Measurements from ENCODE around the gene TTLL10.

Gene TTLL10, protein sequence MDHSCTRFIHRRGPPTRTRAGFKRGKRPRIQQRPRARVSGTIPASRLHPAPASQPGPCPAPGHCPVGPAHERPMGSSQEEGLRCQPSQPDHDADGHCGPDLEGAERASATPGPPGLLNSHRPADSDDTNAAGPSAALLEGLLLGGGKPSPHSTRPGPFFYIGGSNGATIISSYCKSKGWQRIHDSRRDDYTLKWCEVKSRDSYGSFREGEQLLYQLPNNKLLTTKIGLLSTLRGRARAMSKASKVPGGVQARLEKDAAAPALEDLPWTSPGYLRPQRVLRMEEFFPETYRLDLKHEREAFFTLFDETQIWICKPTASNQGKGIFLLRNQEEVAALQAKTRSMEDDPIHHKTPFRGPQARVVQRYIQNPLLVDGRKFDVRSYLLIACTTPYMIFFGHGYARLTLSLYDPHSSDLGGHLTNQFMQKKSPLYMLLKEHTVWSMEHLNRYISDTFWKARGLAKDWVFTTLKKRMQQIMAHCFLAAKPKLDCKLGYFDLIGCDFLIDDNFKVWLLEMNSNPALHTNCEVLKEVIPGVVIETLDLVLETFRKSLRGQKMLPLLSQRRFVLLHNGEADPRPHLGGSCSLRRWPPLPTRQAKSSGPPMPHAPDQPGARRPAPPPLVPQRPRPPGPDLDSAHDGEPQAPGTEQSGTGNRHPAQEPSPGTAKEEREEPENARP

DNA sequence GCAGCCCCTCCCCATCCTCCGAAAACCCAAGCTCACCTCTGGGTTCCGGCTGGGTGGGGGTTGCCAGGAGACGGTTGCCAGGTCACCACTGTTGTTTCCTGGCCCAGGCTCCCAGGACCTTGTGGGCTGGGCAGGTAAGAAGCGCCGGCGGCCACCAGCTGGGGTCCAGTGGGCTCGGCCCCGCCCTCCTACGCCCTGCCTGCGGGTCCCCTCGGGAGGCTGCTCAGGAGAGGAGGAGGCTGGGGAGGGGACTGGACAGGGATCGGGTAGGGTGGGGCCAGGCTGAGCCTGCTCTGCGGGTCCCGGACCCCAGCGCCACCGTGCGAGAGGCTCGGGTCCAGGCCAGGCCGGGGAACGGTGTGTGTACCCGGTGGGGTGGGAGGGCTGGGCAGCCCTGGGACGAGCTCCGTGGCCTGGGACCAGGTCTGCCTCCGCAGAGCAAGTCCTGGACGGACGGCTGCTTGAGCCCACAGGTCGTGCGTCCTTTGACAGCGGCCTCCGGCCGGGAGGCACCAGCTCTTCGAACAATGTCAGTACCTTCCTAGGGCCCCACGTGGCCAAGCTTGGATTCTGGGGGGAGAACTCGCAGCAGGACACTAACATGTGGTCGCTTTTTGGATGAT, at the start of gene TTLL10:
Gene TTLL10 (plus strand): TSS at position 88 of the 623 bp plus-strand sequence. CDS start 5,336 bp downstream, outside the sequence.
- in situ Hi-C loops (cut with HindIII; ENCODE audit: low sequenced_read_pairs), result no loop called here

DNA sequence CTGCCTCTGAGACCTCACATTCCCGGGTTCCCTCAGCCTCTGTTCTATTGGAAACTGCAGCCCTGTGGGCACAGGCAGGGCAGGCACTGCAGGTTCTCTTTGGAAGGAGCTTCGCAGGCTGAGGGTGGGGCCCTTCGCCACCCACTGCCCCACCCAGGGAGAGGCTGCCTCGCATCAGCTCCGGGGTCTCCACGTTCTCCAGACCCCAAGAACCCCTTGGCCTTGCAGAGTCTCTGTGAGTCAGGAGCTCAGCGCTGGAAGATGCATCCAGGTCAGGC, 49.2 kb upstream of the TTLL10 start:
- in situ Hi-C loops (cut with HindIII; ENCODE audit: low sequenced_read_pairs), result no loop called here

DNA sequence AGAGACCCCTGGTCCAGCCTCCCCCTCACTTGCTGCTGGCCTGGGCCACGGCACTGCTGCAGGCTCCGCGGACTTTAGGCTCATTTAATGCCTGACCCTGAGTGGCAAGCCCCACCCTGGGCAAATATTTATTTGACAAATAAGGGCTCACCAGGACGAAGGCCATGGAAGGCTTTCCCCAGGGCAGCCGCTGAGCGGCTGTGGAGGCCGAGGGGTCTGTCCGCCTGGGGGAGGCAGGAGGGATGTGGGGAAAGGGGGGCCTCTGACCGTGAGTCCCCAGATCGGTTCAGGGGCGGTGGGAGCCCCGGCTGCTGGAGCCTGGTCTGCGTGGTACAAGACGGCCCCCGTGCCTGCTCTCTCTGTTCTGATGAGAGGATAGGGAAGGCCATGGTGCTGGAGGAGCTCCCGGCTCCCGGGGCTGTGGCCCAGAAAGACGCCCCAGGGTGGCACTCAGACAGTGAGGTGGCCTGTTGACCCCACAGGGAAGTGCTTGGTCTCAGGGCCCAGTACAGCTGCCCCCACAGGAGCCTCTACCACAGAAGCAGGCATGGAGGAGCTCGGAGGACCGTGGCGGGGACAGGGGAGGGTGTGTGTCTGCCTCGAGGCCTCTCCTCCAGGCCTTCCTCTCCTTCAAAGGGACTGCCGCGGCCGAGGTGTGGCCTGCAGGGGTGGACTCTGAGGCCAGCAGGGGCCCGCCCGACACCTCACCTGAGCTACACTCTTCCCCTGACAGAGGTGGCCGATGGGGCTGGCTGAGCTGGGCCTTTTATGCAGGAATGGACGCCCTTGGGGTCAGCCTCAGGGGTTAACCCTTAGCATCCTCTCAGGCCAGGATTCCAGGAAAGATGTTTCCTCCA, 48.7 kb upstream of the TTLL10 start:
- in situ Hi-C loops (cut with HindIII; ENCODE audit: low sequenced_read_pairs), result no loop called here

DNA sequence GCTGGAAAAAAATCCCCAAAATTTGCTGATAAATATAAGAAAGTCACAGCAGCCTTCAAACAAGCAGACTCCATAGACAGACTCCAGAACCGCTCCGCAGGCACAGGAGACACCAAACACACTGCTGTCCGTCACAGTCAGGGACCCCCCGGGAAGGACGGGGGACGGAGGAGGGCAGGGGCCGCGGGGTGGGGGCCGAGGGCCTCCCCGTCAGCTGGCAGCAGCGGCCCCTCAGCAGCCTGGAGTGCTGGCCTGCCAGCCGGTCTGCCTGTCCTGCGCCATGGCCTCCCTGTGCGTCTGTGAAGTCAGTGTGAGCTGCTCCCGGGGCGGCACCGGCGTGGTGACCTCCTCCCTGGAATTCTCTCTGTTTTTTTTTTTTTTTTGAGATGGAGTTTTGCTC, 47.7 kb upstream of the TTLL10 start:
- in situ Hi-C loops (cut with HindIII; ENCODE audit: low sequenced_read_pairs), result no loop called here

DNA sequence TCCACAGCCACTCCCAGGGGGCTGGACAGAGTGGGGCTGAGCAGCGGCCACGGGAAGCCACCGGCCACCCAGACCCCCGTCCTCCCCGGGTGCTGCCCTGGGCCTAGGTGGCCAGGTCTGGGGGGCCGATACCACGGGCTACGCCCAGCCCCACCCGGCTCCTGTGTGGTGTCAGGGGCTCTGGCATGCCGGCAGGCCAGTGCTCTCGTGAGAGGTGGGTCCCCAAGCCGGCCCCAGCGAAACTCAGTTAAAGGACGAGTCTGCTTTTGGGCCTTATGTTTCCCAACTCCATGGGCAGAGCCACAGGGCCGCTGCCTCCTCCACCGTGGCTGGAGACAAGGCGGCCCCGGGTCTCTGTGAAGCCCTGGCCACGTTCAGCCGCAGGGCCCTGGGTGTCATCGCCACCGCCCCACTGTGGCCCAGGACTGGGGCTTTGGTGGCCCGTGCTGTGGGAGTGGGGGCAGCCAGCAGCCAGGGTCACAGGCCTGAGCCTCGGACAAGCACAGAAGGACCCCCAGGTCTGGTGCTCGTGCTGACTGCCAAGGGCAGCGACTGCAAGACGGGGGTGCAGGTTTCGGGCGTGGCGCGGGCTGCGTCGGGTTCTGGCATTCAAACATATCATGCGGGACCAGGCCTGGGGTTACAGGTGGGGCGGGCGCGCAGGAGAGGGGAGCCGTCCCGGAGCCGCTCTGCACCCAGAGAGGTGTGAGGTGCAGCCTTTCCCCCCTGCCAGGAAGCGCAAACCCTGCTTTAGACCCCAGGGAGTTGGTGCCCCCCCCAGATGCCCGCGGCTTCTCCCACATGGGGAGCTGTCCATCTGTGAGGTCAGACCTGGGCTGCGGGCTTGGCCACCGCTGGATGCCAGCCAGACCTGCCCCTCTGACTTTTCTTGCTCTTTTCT, 45.9 kb upstream of the TTLL10 start:
- in situ Hi-C loops (cut with HindIII; ENCODE audit: low sequenced_read_pairs), result no loop called here

DNA sequence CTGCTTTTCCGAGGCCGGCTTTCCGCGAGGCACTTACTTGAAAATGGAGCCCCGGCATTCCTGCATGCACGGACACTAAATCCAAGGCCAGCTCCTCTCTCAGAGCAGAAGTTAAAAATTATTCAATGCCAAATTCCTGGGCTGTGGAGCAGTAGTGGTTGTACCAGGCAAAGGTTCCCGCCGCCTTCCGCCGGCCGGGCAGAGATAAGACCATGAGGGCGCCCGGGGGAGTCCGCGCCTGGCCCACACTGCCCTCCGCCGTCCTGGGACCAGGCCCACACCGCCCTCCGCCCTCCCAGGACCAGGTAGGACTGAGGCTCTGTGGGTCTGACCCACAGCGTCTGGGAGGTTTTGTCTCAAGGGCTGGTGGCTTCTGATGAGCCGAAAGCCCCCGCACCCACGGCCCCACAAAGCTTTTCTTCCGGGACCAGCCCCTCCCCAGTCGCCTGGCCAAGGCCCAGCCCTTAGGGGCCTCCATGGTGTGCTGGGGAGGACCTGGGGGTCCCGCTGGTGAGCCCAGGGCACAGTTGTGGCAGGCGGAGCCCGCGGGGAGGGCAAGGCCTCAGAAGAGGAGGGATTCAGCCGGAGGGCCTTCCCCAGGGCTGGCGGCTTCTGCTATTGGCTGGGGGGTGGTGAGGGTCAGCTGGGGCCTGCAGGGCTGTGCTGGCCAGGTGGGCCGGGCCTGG, 45.1 kb upstream of the TTLL10 start:
- in situ Hi-C loops (cut with HindIII; ENCODE audit: low sequenced_read_pairs), result no loop called here

DNA sequence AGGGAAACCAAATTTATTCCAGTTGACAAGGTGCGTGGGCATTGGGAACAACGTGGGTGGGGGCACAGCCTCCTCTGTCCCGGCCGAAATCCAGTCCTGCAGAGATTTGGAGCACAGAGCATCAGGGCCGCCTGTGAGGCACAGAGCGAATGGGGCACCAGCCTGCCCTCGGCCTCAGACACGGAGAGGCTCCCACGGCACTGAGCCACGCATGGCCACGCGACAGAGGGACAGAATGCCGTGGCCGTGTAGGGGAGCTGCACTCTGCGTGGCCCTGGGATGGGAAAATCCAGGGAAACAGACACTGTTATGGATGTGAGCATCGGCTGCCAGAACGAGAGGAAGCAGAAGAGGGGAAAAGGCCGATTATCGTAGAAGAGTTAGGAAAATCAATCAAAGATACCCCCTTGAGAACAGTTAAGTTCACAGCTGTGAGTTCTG, 44.3 kb upstream of the TTLL10 start:
- in situ Hi-C loops (cut with HindIII; ENCODE audit: low sequenced_read_pairs), result no loop called here

DNA sequence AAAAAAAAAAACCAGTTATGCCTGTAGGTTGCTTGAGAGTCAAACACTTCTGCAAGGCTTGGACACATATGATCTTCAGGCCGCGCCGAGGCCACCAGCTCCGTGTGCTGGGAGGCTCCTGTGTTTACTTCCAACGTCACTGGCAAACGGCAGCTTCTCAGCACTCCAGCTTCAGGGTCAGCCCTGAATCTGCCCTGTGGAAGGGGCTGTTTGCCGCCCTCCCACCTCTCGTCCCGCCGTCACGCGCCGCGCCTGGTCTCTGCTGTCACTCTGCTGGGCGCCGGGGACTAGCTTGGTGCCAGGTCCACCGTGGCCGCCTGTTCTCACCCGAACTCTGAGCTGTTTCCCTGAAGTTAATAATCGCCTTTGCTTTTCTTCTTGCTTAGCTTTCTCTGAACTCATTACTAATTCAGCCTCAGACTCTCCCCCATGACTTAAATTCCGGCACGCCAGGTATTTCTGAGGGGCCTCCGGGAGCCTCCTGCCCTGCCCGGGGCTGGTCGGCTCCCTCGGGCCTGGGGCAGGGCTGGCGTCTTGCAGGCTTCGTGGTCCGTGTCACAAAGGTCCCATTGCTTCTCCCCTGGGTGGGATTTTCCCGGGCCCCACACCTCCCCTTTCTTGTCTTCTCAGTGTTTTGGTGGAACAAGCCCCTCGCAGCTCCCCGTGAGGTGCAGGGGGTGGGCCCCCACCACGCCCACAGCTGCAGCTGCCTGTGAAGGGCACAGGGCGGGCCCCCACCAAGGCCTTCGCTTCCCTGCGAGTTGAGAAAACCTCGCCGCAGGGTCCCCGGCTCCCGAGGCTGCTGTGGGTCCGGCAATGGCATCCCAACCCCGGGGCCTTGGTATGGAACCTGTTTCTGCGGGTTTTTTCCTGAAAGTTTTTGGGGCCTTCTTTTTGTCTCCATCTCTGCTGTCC, 43.2 kb upstream of the TTLL10 start:
- in situ Hi-C loops (cut with HindIII; ENCODE audit: low sequenced_read_pairs), result no loop called here

DNA sequence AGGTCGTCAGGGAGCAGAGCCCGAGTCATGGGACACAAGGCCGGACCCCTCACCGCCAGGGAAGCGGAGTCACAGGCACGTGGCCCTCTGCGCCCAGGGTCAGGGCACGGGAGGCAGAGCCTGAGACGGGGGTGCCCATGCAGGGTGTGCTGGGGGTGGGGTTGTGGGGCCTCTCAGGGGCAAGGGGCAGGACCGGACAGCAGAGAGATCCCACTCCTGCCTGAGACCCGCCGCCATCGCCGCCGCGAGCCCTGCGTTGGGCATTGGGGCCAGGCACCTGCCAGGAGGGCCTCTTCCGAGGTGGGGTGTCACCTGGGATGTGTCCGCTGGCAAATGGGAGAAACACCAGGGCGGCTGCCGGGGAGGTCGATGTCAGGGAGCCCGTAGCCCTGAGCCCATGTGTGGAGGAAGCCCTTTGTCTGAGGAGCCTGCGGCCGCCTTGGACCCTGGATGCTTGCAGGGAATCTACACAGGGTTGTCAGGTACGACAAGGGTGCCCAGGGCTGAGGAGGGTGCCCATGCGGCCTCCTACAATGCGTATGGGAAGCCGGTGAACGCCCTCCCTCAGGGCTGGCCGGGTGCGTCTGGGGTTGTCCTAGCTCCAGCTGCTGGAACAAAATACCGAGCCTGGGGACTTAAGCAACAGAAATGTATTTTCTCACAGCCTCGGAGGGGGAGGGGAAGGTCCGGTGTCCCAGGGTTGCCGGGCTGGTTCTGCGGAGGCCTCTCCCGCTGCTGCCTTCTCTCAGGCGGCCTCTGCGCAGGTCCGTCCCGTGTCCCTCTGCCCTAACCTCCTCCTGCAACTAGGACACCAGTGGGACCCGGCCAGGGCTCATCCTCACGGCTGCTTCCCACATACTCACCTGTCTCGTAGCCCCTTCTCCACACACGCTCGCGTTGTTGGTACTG, 41.4 kb upstream of the TTLL10 start:
- in situ Hi-C loops (cut with HindIII; ENCODE audit: low sequenced_read_pairs), result no loop called here

DNA sequence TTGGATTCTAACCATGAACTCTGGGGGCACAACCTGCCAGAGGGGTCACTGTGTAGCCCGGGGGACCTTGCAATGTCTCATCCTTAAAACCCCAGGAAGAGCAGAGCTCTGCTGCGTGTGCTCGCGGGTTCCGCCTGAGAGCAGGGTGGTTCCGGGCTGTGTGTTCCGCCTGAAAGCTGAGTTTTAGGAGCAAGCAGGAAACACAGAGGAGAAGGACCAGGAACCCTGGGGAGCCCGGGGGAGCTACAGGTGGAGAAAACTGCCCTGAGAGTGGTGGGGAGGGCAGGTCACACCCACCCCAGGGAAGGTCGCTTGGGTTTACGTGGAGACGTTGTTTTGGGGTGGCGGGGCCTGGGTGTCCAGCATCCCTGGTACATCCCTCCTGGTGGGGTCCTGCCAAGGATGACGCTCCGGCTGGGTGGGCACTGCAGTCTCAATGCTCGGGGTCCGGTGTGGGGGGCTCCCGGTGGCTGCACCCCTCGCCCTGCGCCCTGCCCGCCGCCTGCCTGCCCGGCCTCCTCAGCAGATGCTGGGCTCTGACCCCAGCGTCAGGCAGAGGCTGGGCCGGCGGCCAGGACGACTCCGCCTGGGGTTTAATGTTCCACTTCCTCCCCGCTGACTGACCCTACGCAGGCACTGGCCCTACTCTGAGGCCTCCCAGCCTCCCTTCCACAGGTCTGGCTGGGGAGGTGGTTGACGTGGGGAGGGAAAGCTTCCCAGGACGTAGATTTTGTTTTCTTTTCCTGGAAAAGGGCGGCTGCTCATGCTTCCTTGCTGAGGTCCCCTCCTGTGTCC, 40.5 kb upstream of the TTLL10 start:
- in situ Hi-C loops (cut with HindIII; ENCODE audit: low sequenced_read_pairs), result no loop called here

DNA sequence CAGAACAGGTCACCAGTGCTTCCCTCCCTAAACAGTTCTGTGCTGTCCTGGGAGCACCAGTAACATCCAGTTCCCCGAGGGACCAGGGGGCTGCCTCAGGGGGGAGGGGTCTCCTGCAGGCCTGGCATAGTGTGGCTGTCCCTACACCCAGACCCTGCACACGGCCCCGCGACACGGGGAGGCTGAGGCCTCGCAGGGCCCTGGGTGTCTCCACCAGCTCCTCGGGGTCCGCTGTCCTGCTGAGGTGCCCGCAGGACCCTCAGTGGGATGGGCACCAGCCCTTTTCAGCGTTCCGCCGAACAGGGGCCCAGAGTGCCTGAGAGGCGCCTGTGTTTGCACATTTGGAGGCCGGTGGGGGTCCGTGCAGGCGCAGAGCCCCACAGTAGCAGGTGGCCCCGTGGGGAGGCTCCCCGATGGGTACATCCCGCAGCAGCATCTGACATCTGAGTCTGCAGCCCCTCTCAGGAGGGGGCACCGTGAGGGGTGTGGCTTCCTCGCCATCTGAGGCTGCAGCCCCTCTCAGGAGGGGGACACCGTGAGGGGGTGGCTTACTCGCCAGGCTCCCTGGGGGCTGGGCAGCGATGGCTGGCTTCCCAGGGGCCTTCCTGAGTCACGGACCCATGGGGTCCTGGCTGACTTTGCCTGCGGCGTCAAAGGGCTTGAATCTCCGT, 39.2 kb upstream of the TTLL10 start:
- in situ Hi-C loops (cut with HindIII; ENCODE audit: low sequenced_read_pairs), result no loop called here

DNA sequence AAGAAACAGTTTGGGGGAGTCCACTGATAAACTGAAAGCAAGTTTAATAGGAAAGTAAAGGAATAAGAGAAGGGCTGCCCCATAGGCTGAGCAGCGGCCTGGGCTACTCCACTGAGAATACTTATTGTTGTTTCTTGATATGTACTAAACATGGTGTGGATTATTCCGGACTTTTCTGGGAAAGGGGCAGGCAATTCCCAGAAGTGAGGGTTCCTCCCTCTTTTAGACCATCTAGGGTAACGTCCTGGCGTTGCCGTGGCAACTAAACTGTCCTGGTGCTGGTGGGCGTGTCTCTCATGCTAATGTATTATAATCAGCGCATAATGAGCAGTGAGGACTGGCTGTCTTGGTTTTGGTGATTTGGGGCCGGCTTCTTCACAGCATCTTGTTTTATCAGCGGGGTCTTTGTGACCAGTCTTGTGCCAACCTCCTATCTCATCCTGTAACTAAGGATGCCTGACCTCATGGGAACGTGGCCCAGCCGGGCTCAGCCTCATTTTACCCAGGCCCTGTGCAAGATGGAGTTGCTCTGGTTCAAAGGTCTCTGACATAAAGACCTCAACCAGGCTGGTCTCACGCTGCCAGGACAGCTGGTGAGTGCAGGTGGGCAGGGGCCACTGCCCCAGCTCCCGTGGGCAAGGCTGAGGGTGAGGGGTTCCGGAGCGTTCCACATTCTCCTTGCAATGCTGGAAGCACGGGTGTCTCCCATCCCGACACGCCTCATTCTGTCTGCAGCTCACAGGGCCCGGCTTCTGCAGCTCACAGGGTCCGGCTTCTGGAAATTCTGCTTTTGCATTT, 38.1 kb upstream of the TTLL10 start:
- in situ Hi-C loops (cut with HindIII; ENCODE audit: low sequenced_read_pairs), result no loop called here

DNA sequence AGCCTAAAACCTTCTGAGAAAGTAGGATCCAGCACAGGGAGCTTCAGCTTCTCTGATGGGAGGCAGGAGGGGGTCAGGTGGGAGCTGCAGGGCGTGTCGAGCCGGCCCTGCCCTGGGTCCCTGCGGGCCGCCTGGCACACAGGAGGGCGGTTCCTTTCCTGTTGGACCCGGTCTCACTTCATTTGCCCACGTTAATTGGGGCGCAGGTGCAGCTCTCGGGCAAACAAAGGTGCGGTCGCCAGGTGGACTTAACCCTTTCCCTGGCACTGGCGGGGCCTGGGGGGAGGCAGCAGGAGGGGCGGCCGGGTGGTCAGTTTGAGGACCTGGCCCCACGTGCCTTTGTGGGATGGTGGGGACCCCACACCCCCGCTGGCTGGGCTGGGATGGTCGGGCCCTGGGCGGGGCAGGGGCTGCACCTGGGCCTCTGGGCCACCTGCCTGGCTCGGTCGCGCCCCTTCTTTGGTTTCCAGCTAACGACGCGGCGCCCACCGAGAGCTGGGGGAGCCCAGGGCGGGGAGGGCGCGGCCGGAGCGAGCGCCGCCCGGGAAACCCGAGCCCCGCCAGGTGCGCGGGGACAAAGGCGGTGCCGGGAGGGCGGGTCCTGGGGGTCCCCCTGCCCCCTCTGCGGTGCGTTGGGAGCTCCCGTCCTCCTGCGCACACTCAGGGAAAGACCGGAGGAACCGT, 37.0 kb upstream of the TTLL10 start:
- in situ Hi-C loops (cut with HindIII; ENCODE audit: low sequenced_read_pairs), result no loop called here

DNA sequence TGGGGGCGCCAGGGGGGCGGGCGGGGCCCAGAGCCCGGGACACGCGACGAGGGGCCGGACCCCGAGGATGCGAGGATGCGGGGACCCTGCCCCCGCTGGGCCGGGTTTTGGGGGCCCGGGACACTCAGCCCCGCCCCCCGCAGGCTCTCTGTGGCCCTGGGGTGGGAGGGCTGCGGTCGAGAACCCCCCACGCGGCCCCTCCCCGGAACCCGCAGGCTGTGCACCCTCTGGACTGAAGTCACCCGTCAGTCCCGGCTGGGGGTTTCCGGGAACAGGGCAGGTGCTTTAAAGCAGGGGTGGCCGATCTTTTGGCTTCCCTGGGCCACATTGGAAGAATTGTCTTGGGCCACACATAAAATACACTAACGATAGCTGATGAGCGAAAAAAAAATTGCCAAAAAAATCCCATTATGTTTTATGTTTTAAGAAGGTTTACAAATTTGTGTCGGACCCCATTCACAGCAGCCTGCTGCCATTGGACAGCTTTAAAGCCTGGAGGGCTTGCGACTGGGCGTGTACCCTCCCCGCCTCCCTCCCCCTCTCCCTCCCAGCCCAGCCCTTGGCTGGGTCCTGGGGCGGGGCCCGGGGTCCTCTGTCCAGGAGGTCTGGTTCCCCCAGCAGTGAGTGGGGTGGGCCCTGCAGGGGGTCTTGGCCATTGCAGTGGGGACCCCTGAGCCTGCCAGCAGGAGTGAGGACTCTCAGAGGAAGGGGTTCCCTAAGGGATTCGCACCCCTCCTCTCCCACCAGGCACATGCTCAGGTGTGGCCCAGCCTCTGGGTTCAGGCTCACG, 36.2 kb upstream of the TTLL10 start:
- in situ Hi-C loops (cut with HindIII; ENCODE audit: low sequenced_read_pairs), result no loop called here

Data from DLD1 (cell line).